ENCODE results near the gene RNF181. TPM values are rescaled to one million over a fixed set of nuclear protein-coding genes. Genes with fewer than 3 reads are reported as not detected.
"Not testable (repeated sequence)": the region's sequence is repeated elsewhere in the genome, so short reads cannot be mapped to it uniquely, and the experiment has no call there.

RNF181 gene
- polyA plus RNA-seq, 4 donors = 137 to 157 (median 139) TPM

- DNase-seq (ENCODE audit: low read depth in 4 of 4, low spot score in 3 of 4) = no peak
Measured at GRCh38 chr2:85575739-85576138, 19.8 kb upstream of the RNF181 start.

GRCh38 chr2:85577063-85577385, 18.5 kb upstream of the RNF181 start:
- DNase-seq (ENCODE audit: low read depth in 4 of 4, low spot score in 3 of 4) = no peak

- DNase-seq (ENCODE audit: low read depth in 4 of 4, low spot score in 3 of 4) = no peak
Measured at GRCh38 chr2:85577386-85578242, 17.9 kb upstream of the RNF181 start, which contains the start of gene VAMP8. Gene VAMP8 (plus strand): TSS chr2:85577586. CDS start chr2:85577647, 61 bp downstream.

- DNase-seq (ENCODE audit: low read depth in 4 of 4, low spot score in 3 of 4) = no peak
Measured at GRCh38 chr2:85578243-85579180, 17.0 kb upstream of the RNF181 start.

- DNase-seq (ENCODE audit: low read depth in 4 of 4, low spot score in 3 of 4) = no peak
Measured at GRCh38 chr2:85579266-85579935, 16.1 kb upstream of the RNF181 start.

- DNase-seq (ENCODE audit: low read depth in 4 of 4, low spot score in 3 of 4) = no peak
Measured at GRCh38 chr2:85580206-85580605, 15.3 kb upstream of the RNF181 start.

- DNase-seq (ENCODE audit: low read depth in 4 of 4, low spot score in 3 of 4) = no peak
Measured at GRCh38 chr2:85582492-85582891, 13.1 kb upstream of the RNF181 start.

- DNase-seq (ENCODE audit: low read depth in 4 of 4, low spot score in 3 of 4) = no peak
Measured at GRCh38 chr2:85583667-85584353, 11.7 kb upstream of the RNF181 start.

GRCh38 chr2:85584354-85584856, 11.1 kb upstream of the RNF181 start, which contains the start of gene VAMP5:
Gene VAMP5 (plus strand): TSS chr2:85584431. CDS start chr2:85584491, 60 bp downstream.
- DNase-seq (ENCODE audit: low read depth in 4 of 4, low spot score in 3 of 4) = no peak

GRCh38 chr2:85584857-85585780, 10.4 kb upstream of the RNF181 start:
- no peak for DNase-seq (ENCODE audit: low read depth in 4 of 4, low spot score in 3 of 4)

GRCh38 chr2:85585781-85586105, 9.8 kb upstream of the RNF181 start:
- DNase-seq (ENCODE audit: low read depth in 4 of 4, low spot score in 3 of 4) = no peak

- no peak for DNase-seq (ENCODE audit: low read depth in 4 of 4, low spot score in 3 of 4)
Measured at GRCh38 chr2:85588236-85588635, 7.3 kb upstream of the RNF181 start.

- DNase-seq (ENCODE audit: low read depth in 4 of 4, low spot score in 3 of 4) = no peak
Measured at GRCh38 chr2:85588645-85589044, 6.9 kb upstream of the RNF181 start.

GRCh38 chr2:85589181-85589580, 6.4 kb upstream of the RNF181 start:
- no peak for DNase-seq (ENCODE audit: low read depth in 4 of 4, low spot score in 3 of 4)

- DNase-seq (ENCODE audit: low read depth in 4 of 4, low spot score in 3 of 4) = no peak
Measured at GRCh38 chr2:85589982-85590791, 5.4 kb upstream of the RNF181 start.

- no peak for DNase-seq (ENCODE audit: low read depth in 4 of 4, low spot score in 3 of 4)
Measured at GRCh38 chr2:85590950-85591349, 4.6 kb upstream of the RNF181 start.

- no peak for DNase-seq (ENCODE audit: low read depth in 4 of 4, low spot score in 3 of 4)
Measured at GRCh38 chr2:85591563-85591962, 4.0 kb upstream of the RNF181 start.

- not testable (repeated sequence) for DNase-seq (ENCODE audit: low read depth in 4 of 4, low spot score in 3 of 4)
Measured at GRCh38 chr2:85592299-85592698, 3.2 kb upstream of the RNF181 start.

All from right renal pelvis (tissue), 4 donors.